ENCODE measurements around the gene MAD2L1.
"Not testable (repeated sequence)": the region's sequence is repeated elsewhere in the genome, so short reads cannot be mapped to it uniquely, and the experiment has no call there.

Gene MAD2L1

DNA sequence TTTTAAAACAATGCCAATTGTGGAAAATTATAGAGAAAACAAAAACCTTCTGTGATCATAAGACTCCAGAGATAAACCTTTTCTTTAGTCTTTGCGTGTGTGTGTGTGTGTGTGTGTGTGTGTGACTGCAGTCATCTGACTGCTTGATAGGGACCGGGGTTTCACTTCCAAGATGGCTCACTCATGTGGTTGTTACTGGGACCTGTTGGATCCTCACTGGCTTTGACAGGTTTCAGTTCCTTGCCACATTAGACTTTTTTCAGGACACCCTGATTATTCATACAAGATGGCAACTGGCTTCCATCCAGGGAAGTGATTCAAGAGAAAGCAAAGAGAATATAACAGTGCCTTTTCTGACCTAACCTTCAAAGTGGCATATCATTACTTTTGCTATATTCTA is 21.9 kb upstream of the MAD2L1 start:
- no peak for TF ChIP-seq CTCF (IDR thresholded peaks at IDR 0.05; ENCODE audit: low read depth, low read length)
- no peak overlapping the region for H3K4me3 ChIP-seq (ENCODE audit: low read depth, low read length)
- DNase-seq, result no peak
- no peaks in the 10 kb centered on the region for H3K36me3 ChIP-seq
- no peaks in the 10 kb centered on the region for H3K9me3 ChIP-seq (ENCODE audit: severe bottlenecking)
- H3K27me3 ChIP-seq (ENCODE audit: insufficient read depth, low read depth, severe bottlenecking), result no peaks in the 10 kb centered on the region
- H3K27ac ChIP-seq, result no peak overlapping the region

GRCh38 chr4:120088066-120088465 is 21.4 kb upstream of the MAD2L1 start:
- DNase-seq; H3K27ac ChIP-seq; H3K9me3 ChIP-seq (ENCODE audit: severe bottlenecking); H3K36me3 ChIP-seq; H3K4me3 ChIP-seq (ENCODE audit: low read depth, low read length); H3K27me3 ChIP-seq (ENCODE audit: insufficient read depth, low read depth, severe bottlenecking): not testable (repeated sequence)

DNA sequence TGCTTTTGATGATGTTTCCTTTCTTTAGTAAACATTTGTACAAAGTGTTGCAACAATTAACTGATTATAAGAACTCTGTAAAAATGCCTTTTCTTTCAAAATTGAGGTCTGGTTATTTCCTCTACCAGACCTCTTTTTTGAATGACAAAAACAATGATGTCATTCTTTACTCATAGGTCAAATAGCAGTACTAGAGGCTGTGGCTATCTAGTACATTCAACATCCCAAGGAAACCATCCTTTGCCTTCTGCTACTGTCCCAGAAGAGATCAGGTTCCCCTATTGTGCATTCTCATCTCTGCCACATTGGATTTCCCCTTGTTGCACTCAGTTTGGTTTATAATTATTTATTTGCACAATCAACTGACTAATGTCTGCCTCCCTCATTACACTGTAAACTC is 19.1 kb upstream of the MAD2L1 start:
- H3K36me3 ChIP-seq, result no peaks in the 10 kb centered on the region
- DNase-seq, result no peak
- TF ChIP-seq CTCF (IDR thresholded peaks at IDR 0.05; ENCODE audit: low read depth, low read length), result no peak

GRCh38 chr4:120084327-120084726 is 17.7 kb upstream of the MAD2L1 start:
- Histone ChIP-seq H3K4me3 (ENCODE audit: low read depth, low read length) (no peak overlapping the region), H3K27me3 (ENCODE audit: insufficient read depth, low read depth, severe bottlenecking) (no peaks in the 10 kb centered on the region), H3K9me3 (ENCODE audit: severe bottlenecking) (no peaks in the 10 kb centered on the region), H3K27ac (no peak overlapping the region), H3K36me3 (no peaks in the 10 kb centered on the region)
- TF ChIP-seq CTCF (IDR thresholded peaks at IDR 0.05; ENCODE audit: low read depth, low read length), result no peak
- DNase-seq, result no peak

More for the DNA sequence above, 19.1 kb upstream of the MAD2L1 start:
- no peaks in the 10 kb centered on the region for H3K27me3 ChIP-seq (ENCODE audit: insufficient read depth, low read depth, severe bottlenecking)
- no peak overlapping the region for H3K4me3 ChIP-seq (ENCODE audit: low read depth, low read length)
- no peak overlapping the region for H3K27ac ChIP-seq
- no peaks in the 10 kb centered on the region for H3K9me3 ChIP-seq (ENCODE audit: severe bottlenecking)

DNA sequence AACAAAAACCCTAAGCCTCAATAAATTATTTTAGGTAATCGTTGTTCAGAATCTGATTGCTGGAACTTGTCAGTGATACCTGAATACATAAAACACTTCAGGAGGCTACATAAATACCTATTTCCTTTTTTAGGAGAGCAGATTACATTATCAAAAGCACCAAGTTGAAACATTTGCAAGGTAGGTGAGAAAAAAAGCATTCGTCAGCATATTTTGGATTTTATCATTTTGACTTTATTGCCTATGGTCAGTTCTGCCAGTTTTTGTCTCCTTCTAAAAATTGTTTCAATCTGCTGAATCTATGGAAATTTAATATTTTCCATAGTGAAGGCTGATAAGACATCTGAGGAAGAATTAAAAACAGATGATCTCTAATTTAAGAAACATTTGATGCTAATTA is 16.5 kb upstream of the MAD2L1 start:
- DNase-seq, result no peak
- Histone ChIP-seq H3K27me3 (ENCODE audit: insufficient read depth, low read depth, severe bottlenecking) (no peaks in the 10 kb centered on the region), H3K36me3 (no peaks in the 10 kb centered on the region), H3K27ac (no peak overlapping the region), H3K4me3 (ENCODE audit: low read depth, low read length) (no peak overlapping the region), H3K9me3 (ENCODE audit: severe bottlenecking) (no peaks in the 10 kb centered on the region)
- no peak for TF ChIP-seq CTCF (IDR thresholded peaks at IDR 0.05; ENCODE audit: low read depth, low read length)

GRCh38 chr4:120082251-120082650 is 15.6 kb upstream of the MAD2L1 start:
- Histone ChIP-seq H3K36me3 (no peaks in the 10 kb centered on the region), H3K27me3 (ENCODE audit: insufficient read depth, low read depth, severe bottlenecking) (no peaks in the 10 kb centered on the region), H3K27ac (no peak overlapping the region), H3K9me3 (ENCODE audit: severe bottlenecking) (no peaks in the 10 kb centered on the region), H3K4me3 (ENCODE audit: low read depth, low read length) (no peak overlapping the region)
- no peak for DNase-seq
- TF ChIP-seq CTCF (IDR thresholded peaks at IDR 0.05; ENCODE audit: low read depth, low read length), result no peak

Measured in WERI-Rb-1 (cell line).